GM18907 (cell line): ENCODE results near the gene DPYSL4.

Source experiments
- ATAC-seq: cut with Tn5 transposase; IDR thresholded peaks from one replicate; pipeline ENCODE4 v1.9.1; 2021; ENCODE audit warnings: mild to moderate bottlenecking, moderate library complexity; ENCODE audit not compliant: unreplicated experiment

DPYSL4 gene

GRCh38 chr10:132193907-132194552, 7.3 kb downstream of the DPYSL4 start:
- no peak for ATAC-seq

GRCh38 chr10:132194726-132195125, 8.0 kb downstream of the DPYSL4 start:
- no peak for ATAC-seq

- no peak for ATAC-seq
Observed at GRCh38 chr10:132195366-132196075, 8.8 kb downstream of the DPYSL4 start.

GRCh38 chr10:132196178-132197113, 9.7 kb downstream of the DPYSL4 start:
- no peak for ATAC-seq

- no peak for ATAC-seq
Observed at GRCh38 chr10:132197271-132198067, 10.7 kb downstream of the DPYSL4 start.

GRCh38 chr10:132198068-132198370, 11.3 kb downstream of the DPYSL4 start:
- ATAC-seq, result no peak

GRCh38 chr10:132198381-132199181, 11.8 kb downstream of the DPYSL4 start:
- no peak for ATAC-seq

- ATAC-seq, result no peak
Observed at GRCh38 chr10:132199268-132199853, 12.6 kb downstream of the DPYSL4 start.

- ATAC-seq, result no peak
Observed at GRCh38 chr10:132199854-132200311, 13.1 kb downstream of the DPYSL4 start.

- ATAC-seq, result no peak
Observed at GRCh38 chr10:132200344-132201110, 13.8 kb downstream of the DPYSL4 start.

- no peak for ATAC-seq
Observed at GRCh38 chr10:132201111-132201969, 14.6 kb downstream of the DPYSL4 start.

- no peak for ATAC-seq
Observed at GRCh38 chr10:132202070-132202970, 15.6 kb downstream of the DPYSL4 start.

- no peak for ATAC-seq
Observed at GRCh38 chr10:132203256-132204077, 16.7 kb downstream of the DPYSL4 start.

GRCh38 chr10:132204078-132204780, 17.5 kb downstream of the DPYSL4 start:
- no peak for ATAC-seq

GRCh38 chr10:132204781-132205473, 18.2 kb downstream of the DPYSL4 start:
- no peak for ATAC-seq
